ENCODE measurements around the gene SULT6B1.
"Not testable (repeated sequence)": the region's sequence is repeated elsewhere in the genome, so short reads cannot be mapped to it uniquely, and the experiment has no call there.

The SULT6B1 gene

DNA sequence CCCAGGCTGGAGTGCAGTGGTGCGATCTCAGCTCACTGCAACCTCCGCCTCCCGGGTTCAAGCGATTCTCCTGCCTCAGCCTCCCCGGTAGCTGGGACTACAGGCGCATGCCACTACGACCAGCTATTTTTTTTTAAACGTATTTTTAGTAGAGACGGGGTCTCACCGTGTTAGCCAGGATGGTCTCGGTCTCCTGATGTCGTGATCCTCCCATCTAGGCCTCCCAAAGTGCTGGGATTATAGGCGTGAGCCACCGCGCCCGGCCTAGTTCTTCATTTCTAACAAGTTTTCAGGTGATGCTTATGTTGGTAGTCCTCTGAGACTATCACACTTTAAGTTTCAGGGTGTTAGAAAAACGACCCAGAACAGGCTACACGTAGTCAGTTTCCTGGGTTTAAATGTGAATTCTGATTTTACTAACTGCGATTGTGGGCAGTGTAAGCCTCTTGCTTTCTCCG, 7.4 kb upstream of the SULT6B1 start:
- DNase-seq, result not testable (repeated sequence)

- DNase-seq, result no peak
Observed at GRCh38 chr2:37192551-37192950, 4.1 kb upstream of the SULT6B1 start.

DNA sequence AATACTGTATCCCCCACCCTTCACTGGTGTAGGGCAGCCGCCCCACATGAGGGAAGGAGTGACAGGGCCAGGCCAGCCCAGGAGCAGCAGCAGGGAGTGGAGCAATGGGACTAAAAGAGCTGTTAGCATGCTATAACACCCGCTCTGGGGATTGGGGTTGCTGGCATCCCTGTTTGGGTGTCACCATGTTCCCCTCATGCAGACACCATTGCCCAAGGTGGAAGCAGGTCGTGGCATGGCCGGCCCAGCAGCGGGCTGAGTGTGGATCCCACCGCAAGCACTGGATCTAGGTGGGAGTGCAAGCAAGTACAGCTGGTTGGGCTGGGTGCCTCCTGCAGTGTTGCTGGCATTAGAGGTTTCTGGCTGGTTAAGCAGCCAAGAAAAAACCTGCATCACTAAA, 3.3 kb upstream of the SULT6B1 start:
- DNase-seq, result no peak

DNA sequence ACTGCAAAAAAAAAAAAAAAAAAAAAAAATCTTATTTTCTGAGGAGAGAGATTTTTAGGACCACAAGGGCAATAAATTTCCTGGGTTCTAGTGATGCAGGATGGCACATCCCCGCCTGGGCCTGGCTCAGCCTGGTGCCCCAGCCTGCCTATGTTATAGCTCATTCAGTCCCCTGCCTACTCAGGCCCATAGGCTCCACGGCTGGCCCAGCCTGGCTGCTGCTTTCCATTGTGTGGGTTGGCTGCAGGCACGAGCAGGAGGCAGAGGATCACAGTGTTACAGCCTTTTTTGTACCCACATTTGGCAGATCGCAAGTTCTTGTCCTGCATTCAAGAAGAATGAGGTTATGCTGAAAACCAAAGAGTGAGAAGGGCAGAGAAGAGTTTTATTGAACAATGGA, 2.8 kb upstream of the SULT6B1 start:
- no peak for DNase-seq

DNA sequence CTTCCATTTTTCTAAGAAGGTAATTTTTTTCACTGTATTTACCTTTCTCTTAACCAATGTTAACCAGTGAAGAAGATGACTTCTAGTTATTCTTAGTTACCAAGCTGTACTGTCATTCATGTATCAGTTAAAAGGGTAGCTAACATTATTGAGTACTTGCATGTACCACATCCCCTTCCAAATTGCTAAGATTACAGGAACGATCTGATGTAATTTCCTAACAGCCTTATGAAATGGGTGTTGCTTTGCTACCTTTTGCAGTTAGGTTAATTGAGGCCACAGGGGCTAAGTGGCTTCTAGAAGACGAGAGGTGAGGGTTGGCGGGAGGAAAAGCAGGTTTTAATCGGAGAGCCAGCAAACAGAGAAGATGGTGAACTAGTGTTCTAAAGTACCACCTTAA, 1.8 kb upstream of the SULT6B1 start:
- DNase-seq, result no peak

GRCh38 chr2:37189452-37190153, 1.1 kb upstream of the SULT6B1 start:
- DNase-seq, result no peak

DNA sequence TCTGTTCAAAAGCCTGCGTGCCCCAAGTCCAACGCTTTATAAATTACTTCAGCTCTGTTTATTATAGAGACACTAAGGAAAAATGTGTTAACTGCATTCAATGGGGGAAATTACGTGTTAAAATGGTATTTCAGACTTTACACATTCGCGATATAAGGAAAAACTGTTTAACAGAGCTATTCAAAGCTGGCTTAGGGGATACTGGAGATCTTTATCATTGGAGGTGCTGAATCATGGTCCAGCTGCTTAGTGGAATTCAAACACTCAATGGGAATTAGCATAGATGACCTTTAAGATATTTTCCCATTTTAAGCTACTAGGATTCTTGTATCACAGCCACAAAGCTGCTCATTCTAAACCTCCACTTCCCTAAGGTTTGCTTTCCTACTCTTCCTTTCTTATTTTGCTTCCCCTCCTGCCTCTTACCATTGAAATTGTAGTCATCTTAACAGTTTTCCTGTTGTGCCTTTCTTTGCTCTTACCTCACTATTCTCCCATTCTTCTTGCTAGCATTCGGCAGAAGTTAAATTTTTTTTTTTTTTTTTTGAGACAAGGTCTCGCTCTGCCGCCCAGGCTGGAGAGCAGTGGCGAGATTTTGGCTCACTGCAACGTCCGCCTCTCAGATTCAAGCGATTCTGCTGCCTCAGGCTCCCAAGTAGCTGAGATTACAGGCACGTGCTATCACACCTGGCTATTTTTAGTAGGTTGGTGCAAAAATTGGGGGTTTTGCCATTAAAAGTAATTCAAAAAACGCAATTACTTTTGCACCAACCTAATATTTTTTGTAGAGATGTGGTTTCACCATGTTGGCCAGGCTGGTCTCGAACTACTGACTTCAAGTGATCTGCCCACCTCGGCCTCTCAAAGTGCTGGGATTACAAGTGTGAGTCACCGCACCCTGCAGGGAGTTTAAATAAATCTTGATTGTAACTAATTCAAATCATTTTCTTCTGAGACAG, 6.5 kb downstream of the SULT6B1 start:
- no peak for DNase-seq

DNA sequence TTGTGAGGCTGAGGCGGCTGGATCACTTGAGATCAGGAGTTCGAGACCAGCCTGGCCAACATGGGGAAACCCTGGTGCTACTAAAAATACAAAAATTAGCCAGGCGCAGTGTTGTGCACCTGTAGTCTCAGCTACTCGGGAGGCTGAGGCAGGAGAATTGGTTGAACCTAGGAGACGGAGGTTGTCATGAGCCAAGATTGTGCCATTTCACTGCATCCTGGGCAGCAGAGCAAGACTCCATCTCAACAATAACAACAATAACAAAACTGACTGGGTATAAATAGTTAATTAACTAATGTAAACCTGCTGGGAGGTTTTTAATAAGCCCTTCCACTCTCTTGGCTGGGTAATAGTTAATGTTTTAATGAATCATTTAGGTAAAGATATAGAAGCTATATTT, 7.8 kb downstream of the SULT6B1 start:
- no peak for DNase-seq

DNA sequence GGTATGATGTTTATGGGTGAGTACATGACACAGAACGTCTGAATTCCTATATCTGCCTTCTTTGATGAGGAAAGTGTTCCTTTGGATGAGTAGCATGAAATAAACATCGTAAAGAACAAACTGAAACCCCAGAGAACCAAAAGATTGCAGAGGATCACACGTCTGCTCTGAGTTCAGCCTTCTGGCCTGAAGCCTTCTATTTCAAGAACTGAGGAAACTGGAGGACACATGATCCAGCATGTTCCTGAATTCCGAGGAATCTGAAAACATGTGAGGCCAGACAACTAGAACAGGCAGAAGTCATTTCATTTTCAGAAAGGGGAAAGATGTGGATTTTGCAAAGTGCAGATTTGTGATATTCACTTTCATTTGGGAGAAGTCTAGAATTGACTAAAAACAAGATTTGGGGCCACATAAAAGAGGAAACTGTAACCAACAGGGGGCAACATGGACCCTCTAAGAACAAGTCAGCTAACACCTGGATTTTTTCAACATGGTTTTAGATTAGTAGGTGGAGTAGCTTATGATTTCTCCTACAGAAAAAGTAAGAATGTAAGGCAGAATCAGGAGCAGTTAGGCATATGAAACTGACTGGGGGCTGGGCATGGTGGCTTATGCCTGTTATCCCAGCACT, 8.3 kb downstream of the SULT6B1 start:
- no peak for DNase-seq

DNA sequence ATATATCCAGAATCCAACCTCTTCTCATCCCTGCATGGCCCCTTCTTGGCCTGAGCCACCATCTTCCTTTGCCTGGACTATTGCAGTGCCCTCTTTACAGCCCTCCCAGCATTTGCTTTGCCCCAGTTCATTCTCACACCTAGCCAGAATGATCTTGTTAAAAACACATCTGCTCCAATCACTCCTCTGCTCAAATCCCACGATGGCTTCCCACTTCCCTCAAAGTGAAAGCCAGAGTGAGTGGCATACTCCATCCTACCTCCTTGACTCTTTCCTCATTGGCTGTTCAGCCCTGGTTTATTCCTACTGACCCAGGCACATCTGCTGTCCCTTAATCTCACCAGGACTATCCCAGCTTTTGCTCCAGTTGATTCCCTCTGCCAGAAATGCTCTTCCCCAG, 14.7 kb downstream of the SULT6B1 start:
- DNase-seq, result no peak

DNA sequence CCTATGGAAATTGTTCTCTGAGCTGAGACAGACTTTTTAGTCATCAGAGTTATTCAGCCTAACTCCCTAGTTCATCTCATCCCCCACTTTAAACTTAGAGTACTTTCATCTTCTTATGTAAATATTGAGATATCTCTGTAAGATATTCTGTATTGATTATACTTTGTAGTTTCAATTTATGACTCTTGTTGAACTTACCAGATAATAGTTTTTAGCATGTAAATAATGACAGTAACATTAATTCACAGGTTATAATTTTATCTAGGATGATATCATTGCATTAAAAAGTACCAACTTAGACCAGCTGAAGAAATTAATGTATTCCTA, 16.9 kb downstream of the SULT6B1 start:
- DNase-seq, result no peak

GRCh38 chr2:37168217-37168981, 20.1 kb downstream of the SULT6B1 start:
- no peak for DNase-seq

- DNase-seq, result no peak
Observed at GRCh38 chr2:37167636-37168180, 20.8 kb downstream of the SULT6B1 start.

- DNase-seq, result no peak
Observed at GRCh38 chr2:37164757-37165156, 23.7 kb downstream of the SULT6B1 start.

GRCh38 chr2:37156857-37157714, 31.4 kb downstream of the SULT6B1 start, which contains the start of gene EIF2AK2:
EIF2AK2 (minus strand) TSS chr2:37156980; CDS start chr2:37147806, 9,174 bp downstream.
- peak; percentile 40 to 80 (median 62) for DNase-seq

GRCh38 chr2:37156071-37156856, 32.2 kb downstream of the SULT6B1 start:
- peak in 2 of 4 experiments; percentile 18 to 32 for DNase-seq

GRCh38 chr2:37154785-37155184, 33.7 kb downstream of the SULT6B1 start:
- DNase-seq, result no peak

DNA sequence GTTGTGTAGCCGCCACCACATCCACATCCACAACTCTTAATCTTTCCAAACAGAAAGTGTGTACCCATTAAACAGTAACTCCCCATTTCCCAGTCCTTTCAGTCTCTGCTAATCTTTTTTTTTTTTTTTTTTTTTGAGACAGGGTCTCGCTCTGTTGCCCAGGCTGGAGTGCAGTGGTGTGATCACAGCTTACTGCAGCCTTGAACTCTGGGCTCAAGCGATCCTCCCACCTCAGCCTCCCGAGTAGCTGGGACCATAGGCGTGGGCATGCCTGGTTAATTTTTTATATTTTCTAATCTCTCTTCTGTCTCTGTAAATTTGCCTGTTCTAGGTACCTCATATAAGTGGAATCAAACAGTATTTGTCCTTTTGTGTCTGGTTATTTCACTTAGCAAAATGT, 35.2 kb downstream of the SULT6B1 start:
- no peak for DNase-seq

DNA sequence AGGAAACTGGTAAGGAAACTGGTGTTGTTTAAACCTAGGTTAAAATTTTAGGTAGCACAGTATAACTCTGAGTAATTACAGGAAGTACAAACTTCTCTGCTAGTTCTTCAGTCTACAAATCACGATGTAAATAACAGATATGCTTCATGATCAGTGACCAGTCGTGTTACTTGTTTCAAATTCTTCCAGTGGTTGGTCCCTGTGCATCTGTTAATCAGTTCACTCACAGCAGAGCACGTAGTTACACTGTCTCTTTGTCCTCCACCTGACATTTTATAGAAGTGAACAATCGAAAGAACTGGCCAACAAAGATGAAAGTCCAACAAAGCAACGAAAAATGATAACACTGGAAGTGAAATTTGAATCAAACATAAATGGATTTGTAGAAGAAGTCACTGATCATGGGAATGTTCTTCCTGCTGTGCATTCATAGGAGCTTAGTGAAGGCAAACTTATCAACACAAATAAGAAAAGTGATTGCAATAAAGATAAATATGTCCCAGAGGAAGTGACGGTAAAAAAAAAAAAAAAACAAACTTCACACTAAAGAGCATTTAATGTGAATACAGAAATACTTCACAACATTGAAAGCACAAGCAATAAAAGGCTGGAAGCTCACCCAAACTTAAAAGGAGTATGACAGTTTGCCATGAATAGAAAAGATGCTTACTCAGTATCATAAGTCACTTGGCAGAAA, 38.7 kb downstream of the SULT6B1 start:
- no peak for DNase-seq

DNA sequence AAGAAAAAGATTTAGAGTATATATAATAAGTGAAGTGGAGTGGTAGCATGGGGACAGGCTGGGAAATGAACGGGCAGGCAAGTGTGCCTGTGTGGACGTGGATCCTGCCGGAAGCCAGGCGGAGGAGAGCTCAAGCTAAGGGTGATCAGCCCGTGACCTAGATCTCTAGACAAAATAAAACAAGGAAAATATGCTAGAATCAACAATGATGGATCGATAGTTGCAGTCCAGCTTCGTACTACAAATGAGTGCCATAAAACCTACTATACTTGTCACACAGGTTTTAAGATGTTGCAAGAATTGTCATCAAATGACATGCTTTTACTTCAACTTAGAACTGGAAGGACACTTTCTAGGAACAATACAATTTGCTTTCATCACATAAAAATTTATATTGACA, 40.1 kb downstream of the SULT6B1 start:
- no peak for DNase-seq
